Peyer's patch (tissue), 4 donors: Measurements from ENCODE around the gene FTO. TPM values are rescaled to one million over a fixed set of nuclear protein-coding genes. Genes with fewer than 3 reads are reported as not detected.

Experiments
- DNase-seq, 3 donors: peaks; one replicate each; pipeline ENCODE4 v3.0.0-alpha.2; 2017 to 2019
- H3K27ac ChIP-seq, 4 donors: fragments of 200-600 bp; sonication (generic); one replicate each; pipeline ENCODE4 v1.5.1; 2016 to 2019
- H3K27me3 ChIP-seq, 2 donors: fragments of 200-600 bp; sonication (generic); one replicate each; pipeline ENCODE4 v1.5.1; 2019
- H3K36me3 ChIP-seq, 3 donors: fragments of 200-600 bp; sonication (generic); one replicate each; pipeline ENCODE4 v1.5.1; 2016 to 2019
- H3K4me1 ChIP-seq, 4 donors: fragments of 200-600 bp; sonication (generic); one replicate each; pipeline ENCODE4 v1.5.1; 2016 to 2019
- H3K4me3 ChIP-seq, 4 donors: fragments of 200-600 bp; sonication (generic); 1 replicate in 3 of 4; 2 replicates in 1 of 4; pipeline ENCODE4 v1.5.1; 2016 to 2019; ENCODE audit warnings: mild to moderate bottlenecking in 1 of 4
- H3K9me3 ChIP-seq, 4 donors: fragments of 200-600 bp; sonication (generic); one replicate each; pipeline ENCODE4 v1.5.1; 2016 to 2019; ENCODE audit warnings: mild to moderate bottlenecking in 1 of 4
- POLR2A ChIP-seq, 2 donors: fragments of 450-650 bp; IDR thresholded peaks; one replicate each; pipeline ENCODE4 v1.5.1; 2017; ENCODE audit warnings: antibody characterized with exemption in 2 of 2, mild to moderate bottlenecking in 2 of 2, moderate library complexity in 2 of 2
- total RNA-seq, 4 donors: library from RNA; depleted of rRNA; stranded (reverse); fragments of >200 nt; gene quantifications; one replicate each; pipeline ENCODE4 v1.1.0, GENCODE V29; 2016
- TF ChIP-seq, protein P1 (sequence below), 6 experiments: fragments of 450-650 bp in 4 of 6; fragments of 200-600 bp in 2 of 6; sonication (generic) in 1 of 6; IDR thresholded peaks; one replicate each; pipeline ENCODE4 v1.5.1; 2017 to 2019; ENCODE audit warnings: antibody characterized with exemption in 6 of 6, mild to moderate bottlenecking in 3 of 6, moderate library complexity in 1 of 6

FTO gene
- total RNA-seq, 4 donors from 2014 or later, result 37.0 to 95.7 (median 45.1) TPM

DNA sequence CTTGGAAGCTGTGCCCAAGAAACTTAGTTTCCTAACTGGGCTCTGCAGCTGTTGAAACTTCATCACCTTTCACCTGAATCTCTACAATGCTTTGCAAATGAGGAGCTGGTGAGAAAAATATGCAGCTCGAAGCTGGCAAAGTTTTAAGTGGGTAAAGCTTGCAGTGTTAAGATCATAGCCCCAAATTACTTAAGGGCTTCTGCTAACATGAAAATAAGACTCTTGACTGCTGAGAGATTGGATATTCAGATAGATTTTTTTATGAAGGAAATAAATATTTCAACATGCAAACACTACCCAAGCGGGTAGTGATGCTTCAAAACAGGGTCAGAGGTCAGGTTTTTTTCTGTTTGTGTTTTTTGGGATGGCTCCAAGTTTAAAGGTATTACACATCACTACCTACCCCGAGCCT, 278.7 kb downstream of the FTO start:
- no peaks in the 10 kb centered on the region for H3K9me3 ChIP-seq
- DNase-seq, result no peak
- no peak overlapping the region for H3K4me3 ChIP-seq
- no peak for TF ChIP-seq POLR2A (IDR thresholded peaks at IDR 0.05)
- TF ChIP-seq, protein P1, sequence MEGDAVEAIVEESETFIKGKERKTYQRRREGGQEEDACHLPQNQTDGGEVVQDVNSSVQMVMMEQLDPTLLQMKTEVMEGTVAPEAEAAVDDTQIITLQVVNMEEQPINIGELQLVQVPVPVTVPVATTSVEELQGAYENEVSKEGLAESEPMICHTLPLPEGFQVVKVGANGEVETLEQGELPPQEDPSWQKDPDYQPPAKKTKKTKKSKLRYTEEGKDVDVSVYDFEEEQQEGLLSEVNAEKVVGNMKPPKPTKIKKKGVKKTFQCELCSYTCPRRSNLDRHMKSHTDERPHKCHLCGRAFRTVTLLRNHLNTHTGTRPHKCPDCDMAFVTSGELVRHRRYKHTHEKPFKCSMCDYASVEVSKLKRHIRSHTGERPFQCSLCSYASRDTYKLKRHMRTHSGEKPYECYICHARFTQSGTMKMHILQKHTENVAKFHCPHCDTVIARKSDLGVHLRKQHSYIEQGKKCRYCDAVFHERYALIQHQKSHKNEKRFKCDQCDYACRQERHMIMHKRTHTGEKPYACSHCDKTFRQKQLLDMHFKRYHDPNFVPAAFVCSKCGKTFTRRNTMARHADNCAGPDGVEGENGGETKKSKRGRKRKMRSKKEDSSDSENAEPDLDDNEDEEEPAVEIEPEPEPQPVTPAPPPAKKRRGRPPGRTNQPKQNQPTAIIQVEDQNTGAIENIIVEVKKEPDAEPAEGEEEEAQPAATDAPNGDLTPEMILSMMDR (IDR thresholded peaks at IDR 0.05), result no peak
- no peaks in the 10 kb centered on the region for H3K27me3 ChIP-seq
- H3K4me1 ChIP-seq, result no peaks in the 10 kb centered on the region
- no peaks in the 10 kb centered on the region for H3K36me3 ChIP-seq
- H3K27ac ChIP-seq, result no peak overlapping the region

DNA sequence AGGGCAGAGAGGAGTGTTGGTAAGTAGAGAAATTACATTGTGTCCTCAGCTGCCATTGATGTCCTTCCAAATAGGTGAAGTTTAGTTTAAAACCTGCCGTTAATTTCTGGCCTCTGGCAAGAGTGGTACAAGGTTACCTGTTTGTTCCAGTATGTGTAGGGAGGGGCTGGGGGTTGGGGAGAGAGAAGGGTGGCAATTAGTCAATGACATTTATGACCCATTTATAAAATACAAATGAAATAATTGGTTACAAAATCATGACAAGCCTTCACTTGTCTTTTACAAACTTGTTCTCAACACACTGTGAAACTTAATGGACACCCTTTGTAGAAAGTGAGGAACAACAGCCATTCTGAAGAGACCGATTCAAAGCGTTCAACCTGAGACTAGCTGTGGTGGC, 281.0 kb downstream of the FTO start:
- H3K4me3 ChIP-seq, result no peak overlapping the region
- H3K4me1 ChIP-seq, result no peaks in the 10 kb centered on the region
- H3K9me3 ChIP-seq, result no peaks in the 10 kb centered on the region
- DNase-seq, result no peak
- no peaks in the 10 kb centered on the region for H3K36me3 ChIP-seq
- no peaks in the 10 kb centered on the region for H3K27me3 ChIP-seq
- no peak overlapping the region for H3K27ac ChIP-seq
- TF ChIP-seq, protein P1 (IDR thresholded peaks at IDR 0.05), result no peak
- no peak for TF ChIP-seq POLR2A (IDR thresholded peaks at IDR 0.05)

DNA sequence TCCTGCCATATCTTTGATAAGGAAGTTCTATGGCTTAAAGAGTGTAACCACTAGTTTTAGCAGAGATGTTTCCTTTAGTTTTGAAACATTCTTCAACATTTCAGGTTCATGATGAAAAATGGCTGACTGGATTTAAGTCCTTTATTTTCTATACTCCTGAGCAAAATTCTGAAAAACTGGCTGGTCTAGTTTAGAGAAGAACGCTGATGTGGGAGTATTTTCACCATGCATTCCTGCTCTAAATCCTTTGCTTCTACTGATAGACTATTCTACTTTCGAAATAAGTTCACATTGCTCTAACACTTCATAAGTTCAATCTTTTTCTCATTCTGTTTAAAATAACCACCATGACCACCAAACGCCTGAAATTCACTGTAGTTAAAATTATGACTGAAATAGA, 281.9 kb downstream of the FTO start:
- no peaks in the 10 kb centered on the region for H3K27me3 ChIP-seq
- H3K4me3 ChIP-seq, result no peak overlapping the region
- DNase-seq, result no peak
- TF ChIP-seq, protein P1 (IDR thresholded peaks at IDR 0.05), result no peak
- TF ChIP-seq POLR2A (IDR thresholded peaks at IDR 0.05), result no peak
- no peaks in the 10 kb centered on the region for H3K9me3 ChIP-seq
- no peak overlapping the region for H3K27ac ChIP-seq
- no peaks in the 10 kb centered on the region for H3K36me3 ChIP-seq
- H3K4me1 ChIP-seq, result peaks cover 0 to under 1% (median 0%) of the 10 kb centered on the region in 4 donors

DNA sequence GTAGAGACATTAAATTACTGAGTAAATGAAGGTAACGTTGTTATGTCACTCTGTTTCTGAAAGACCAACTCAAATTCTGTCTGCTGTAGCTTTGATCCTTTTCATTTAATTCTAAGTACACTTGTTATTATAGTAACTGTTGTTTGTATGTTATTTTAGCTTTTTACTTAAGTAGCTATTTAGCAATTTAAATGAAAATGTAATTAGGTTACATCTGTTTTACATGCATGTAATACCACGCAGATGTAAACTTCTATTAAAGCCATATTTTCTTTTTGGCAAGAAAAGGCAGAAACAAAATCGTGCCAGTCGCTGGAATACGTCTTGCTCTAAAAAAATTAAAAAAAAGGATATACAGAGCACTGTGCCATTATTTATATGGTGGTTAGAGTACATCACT, 282.8 kb downstream of the FTO start:
- DNase-seq, result no peak
- Histone ChIP-seq H3K9me3 (no peaks in the 10 kb centered on the region), H3K27ac (no peak overlapping the region), H3K27me3 (no peaks in the 10 kb centered on the region), H3K36me3 (no peaks in the 10 kb centered on the region), H3K4me3 (no peak overlapping the region), H3K4me1 (peaks cover 0 to 9% (median 2%) of the 10 kb centered on the region in 4 donors)
- no peak for TF ChIP-seq POLR2A (IDR thresholded peaks at IDR 0.05)
- TF ChIP-seq, protein P1 (IDR thresholded peaks at IDR 0.05), result no peak

DNA sequence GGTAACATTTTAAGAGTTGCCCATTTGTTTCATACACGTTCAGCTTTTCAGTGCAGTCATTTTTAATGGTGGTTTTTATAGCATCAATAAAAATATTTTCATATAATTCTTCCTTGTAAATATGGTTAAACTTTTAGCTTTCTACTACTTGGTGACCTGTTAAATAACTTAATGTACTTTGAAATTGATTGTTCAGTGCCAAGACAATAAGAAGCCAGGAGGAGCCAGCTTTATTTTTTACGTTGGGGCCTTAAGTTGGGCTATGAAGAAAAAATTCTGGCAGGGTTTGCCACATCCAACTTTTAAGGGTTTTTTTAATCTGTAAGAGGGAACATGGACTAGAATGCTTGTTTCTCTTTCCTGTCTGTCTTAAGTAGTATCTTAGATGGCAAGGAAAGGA, 284.2 kb downstream of the FTO start:
- no peak overlapping the region for H3K27ac ChIP-seq
- peaks cover 0 to 14% (median 2%) of the 10 kb centered on the region in 4 donors for H3K4me1 ChIP-seq
- no peaks in the 10 kb centered on the region for H3K36me3 ChIP-seq
- DNase-seq, result no peak
- H3K9me3 ChIP-seq, result no peaks in the 10 kb centered on the region
- no peak for TF ChIP-seq POLR2A (IDR thresholded peaks at IDR 0.05)
- TF ChIP-seq, protein P1 (IDR thresholded peaks at IDR 0.05), result no peak
- no peaks in the 10 kb centered on the region for H3K27me3 ChIP-seq
- no peak overlapping the region for H3K4me3 ChIP-seq

DNA sequence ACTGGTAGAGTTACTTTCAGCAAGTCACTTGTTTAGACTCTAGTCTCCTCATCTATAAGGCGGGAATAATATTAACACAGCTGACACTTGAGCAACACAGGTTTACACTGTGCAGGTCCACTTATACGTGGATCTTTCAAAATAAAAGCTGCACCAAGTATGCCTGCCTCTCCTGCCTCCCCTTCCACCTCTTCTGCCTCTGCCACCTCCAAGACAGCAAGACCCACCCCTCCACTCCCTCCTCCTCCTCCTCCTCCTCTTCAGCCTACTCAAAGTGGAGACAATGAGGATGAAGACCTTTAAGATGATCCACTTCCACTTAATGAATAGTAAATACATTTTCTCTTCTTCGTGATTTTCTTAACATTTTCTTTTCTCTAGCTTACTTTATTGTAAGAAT, 285.6 kb downstream of the FTO start:
- DNase-seq, result no peak
- Histone ChIP-seq H3K4me3 (no peak overlapping the region), H3K36me3 (no peaks in the 10 kb centered on the region), H3K27me3 (no peaks in the 10 kb centered on the region), H3K4me1 (peaks cover 0 to 14% (median 2%) of the 10 kb centered on the region in 4 donors), H3K9me3 (no peaks in the 10 kb centered on the region), H3K27ac (no peak overlapping the region)
- TF ChIP-seq POLR2A (IDR thresholded peaks at IDR 0.05), result no peak
- TF ChIP-seq, protein P1 (IDR thresholded peaks at IDR 0.05), result no peak
